ENCODE measurements around the gene OTUD4.
"Not testable (repeated sequence)": the region's sequence is repeated elsewhere in the genome, so short reads cannot be mapped to it uniquely, and the experiment has no call there.

Gene OTUD4

GRCh38 chr4:145180298-145181090 is at the start of gene OTUD4:
OTUD4 (minus strand) TSS chr4:145180589; CDS start chr4:145179973, 616 bp downstream.
- DNase-seq (ENCODE audit: low spot score): peak; percentile 93

- DNase-seq (ENCODE audit: low spot score): not testable (repeated sequence)
These were observed 42.8 kb upstream of the OTUD4 start for GRCh38 chr4:145223228-145223627.

DNA sequence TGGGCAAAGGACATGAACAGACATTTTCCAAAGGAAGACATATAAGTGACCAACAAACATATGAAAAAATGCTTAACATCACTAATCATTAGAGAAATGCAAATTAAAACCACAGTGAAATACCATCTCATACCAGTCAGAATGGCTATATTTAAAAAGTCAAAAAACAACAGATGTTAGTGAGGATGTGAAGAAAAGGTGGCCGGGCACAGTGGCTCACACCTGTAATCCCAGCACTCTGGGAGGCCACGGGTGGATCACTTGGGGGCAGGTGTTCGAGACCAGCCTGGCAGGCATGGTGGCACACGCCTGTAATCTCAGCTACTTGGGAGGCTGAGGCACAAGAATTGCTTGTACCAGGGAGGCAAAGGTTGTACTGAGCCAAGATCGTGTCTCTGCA is 41.1 kb upstream of the OTUD4 start:
- not testable (repeated sequence) for DNase-seq (ENCODE audit: low spot score)

- DNase-seq (ENCODE audit: low spot score): no peak
These were observed 38.7 kb upstream of the OTUD4 start for GRCh38 chr4:145219090-145219489.

DNA sequence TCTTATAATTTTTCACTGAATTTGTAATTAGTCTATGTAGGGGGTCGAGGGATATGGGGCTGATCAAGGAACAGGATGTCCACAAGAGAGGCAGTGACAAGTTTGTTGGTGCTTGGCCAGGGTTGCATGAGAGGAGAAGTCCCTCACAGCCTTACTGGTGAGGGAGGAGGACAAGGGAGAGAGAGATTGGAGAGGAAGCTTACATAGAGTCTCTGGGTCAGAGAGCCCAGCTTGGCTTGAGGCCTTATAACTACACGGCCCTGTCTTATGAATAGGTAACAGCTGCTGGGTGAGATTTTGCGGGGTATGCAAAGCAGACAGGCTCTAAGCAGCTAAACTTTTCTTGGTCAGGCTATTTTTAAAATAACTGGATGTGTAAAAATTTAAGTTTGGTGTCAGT is 37.9 kb upstream of the OTUD4 start:
- DNase-seq (ENCODE audit: low spot score): no peak

- DNase-seq (ENCODE audit: low spot score): no peak
These were observed 37.0 kb upstream of the OTUD4 start for GRCh38 chr4:145217349-145217748.

GRCh38 chr4:145216535-145216934 is 36.1 kb upstream of the OTUD4 start:
- DNase-seq (ENCODE audit: low spot score): peak; percentile 46

DNA sequence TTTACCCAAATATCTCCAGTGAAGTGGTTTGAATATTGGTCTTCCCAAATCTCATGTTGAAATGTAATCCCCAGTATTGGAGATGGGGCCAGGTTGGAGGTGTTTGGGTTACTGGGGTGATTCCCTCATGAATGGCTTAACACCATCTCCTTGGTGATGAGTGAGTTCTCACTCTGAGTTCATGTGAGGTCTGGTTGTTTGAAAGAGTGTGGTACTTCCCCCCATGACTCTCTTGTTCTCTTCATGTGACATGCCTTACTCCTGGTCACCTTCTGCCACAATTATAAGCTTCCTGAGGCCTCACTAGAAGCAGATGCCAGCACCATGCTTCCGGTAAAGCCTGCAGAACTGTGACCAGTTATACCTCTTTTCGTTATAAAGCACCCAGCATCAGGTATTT is 32.9 kb upstream of the OTUD4 start:
- no peak for DNase-seq (ENCODE audit: low spot score)

GRCh38 chr4:145207934-145208333 is 27.5 kb upstream of the OTUD4 start:
- no peak for DNase-seq (ENCODE audit: low spot score)

- no peak for DNase-seq (ENCODE audit: low spot score)
These were observed 23.0 kb upstream of the OTUD4 start for GRCh38 chr4:145203410-145203809.

DNA sequence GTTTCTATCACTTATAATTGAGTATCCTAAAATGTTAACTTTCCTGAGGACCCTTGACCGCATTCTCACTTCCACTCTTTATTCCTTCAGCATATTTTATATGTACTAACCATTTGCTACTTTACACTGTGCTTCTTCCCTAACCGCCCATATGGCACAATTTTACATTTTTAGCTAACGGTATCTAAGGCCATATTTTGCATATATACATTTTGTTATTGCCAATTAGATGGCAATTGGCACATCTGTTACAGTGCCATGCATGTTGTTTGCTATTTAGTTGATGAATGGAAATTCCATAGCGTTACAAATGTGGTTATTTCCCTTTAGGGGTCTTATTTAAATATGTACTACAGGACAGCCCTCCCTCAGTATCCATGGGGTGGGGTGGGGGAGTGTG is 20.0 kb upstream of the OTUD4 start:
- no peak for DNase-seq (ENCODE audit: low spot score)

DNA sequence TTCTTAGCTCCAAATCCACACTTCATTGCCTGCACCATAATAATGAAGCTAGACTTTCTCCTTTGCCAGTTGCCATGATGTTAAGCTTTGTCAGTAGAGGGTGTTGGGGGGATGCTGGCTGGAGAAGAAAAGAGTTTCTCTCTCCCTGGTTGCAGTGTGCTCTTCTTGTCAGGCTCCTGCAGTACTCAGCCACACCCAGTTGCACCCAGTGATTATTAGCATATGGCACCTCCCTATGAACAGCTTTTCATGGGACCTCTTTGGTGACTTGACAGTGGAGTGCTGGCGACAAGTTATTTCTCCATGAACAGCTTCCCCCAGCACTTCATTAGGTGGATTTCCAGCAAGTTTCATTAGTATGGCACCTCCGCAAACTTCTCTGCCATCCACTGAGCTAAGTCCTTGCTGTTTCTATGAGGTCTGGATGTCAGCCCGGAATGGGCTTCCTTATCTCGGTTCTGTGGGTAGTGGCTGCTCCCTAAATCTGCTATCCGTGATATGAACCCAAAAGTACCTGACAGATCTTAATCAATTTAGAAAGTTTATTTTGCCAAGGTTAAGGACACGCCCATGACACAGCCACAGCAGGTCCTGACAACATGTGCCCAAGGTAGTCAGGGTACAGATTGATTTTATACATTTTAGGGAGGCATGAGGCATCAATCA is 18.8 kb upstream of the OTUD4 start:
- DNase-seq (ENCODE audit: low spot score): no peak

DNA sequence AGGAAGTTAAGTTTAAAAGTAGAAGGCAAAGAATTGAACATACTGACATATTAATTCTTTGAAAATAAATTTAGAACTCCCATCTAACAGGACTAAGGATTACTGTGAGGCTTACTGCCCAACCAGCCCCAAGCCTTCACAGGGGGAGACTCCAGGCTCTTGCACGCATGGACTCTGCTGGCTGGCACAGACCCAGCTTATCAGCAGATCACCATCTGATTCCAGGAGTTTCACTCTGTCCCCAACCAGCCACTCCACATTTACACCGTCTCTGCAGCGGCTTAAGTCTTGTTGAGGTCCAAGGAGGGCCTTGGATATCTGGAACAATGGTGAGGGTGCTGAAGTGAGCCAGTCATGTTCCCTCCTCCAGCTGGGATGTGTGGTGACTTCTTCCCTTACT is 16.4 kb upstream of the OTUD4 start:
- DNase-seq (ENCODE audit: low spot score): no peak

- peak; percentile 62 for DNase-seq (ENCODE audit: low spot score)
These were observed 15.0 kb upstream of the OTUD4 start for GRCh38 chr4:145195167-145195952.

DNA sequence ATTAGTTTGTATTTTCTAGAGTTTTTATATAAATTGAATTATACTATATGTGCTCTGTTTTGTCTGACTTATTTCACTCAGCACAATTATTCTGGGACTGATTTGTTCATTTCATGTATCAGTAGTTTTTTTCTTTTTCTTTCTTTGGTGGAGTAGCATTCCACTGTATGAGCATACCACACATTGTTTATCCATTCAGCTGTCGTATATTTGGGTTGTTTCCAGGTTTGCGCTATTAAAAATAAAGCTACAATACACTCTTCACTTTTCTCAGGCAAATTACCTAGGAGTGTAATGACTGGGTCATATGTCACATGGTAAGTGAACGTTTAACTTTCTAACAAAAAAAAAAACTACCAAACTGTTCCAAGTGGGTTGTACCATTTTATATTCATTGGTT is 9.6 kb upstream of the OTUD4 start:
- no peak for DNase-seq (ENCODE audit: low spot score)

GRCh38 chr4:145186729-145187128 is 6.3 kb upstream of the OTUD4 start:
- DNase-seq (ENCODE audit: low spot score): no peak

DNA sequence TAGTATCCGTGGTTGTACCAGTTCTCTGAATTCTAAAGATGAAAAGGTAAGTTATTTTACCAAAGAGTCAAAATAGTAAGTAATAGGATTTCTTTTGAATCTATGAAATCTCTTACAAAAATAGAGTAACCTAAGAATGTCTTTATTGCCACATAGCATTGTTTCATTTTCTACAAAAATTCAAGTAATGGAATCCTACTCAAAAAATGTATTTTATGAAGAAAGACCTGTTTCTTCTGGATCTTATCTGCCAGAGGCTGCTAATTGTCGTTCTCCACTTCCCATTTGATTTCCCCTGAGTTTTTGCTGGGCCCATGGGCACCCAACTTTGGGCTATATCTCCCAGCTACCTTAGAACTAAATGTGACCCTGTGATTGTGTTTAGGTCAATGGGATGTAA is 3.2 kb upstream of the OTUD4 start:
- DNase-seq (ENCODE audit: low spot score): no peak

DNA sequence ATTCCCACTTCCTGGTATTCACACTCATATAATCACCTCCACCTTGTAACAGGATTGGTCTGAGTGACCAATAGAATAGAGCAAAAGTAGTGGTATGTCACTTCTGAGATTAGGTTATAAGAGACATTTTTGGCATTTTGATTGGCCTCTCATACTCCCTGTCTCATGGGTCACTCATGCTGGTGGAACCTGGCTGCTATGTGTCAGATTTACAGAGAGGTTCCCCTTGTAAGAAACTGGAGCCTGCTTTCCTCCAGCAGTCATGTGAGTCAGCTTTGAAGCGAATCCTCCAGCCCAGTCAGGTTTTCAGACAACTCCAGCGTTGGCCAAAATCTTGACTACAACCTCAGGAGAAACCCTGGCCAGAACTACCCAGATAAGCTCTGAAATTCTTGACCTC is 2.6 kb upstream of the OTUD4 start:
- no peak for DNase-seq (ENCODE audit: low spot score)

DNA sequence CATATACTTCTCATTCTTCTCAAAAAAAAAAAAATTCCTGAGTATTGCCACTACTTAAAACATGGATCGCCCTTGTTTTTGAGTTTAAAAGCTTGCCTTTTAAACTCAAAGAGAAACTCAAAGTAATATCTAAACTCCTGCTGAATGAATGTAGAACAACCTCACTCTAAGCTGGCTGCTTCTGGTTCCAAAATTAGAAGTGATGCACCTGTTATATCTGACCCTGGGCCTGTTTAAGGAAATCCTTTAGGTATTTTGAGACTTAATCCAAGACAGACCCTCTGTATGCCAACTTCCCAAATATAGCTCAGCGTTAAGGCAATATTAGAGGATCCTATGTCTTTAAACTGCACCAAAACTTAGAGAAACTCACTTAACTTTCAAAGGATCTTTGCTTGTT is 1.8 kb upstream of the OTUD4 start:
- DNase-seq (ENCODE audit: low spot score): no peak

- no peak for DNase-seq (ENCODE audit: low spot score)
These were observed 707 bp upstream of the OTUD4 start for GRCh38 chr4:145181091-145181501.

DNA sequence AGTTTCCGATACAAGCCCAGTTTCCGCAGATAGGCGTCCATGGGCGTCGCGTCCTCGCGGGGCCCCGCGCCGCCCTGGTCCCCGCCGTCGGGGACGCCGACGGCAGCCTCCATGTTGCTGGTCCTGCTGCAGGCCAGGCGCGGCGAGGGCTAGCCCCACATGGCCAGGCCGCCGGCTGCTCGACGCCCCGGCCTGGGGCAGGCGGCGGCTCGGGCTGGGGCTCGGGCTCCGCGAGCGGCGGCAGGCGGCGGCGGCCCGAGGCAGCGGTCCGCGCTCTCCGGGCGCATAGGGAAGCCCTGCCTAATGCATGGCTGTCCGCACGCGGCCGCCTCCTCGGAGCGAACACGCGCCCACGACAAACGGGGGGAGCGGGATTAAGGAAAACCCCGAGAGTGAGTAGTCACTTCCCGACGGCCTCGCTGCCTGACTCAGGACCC is 510 bp downstream of the OTUD4 start:
- peak; percentile 13 for DNase-seq (ENCODE audit: low spot score)

DNA sequence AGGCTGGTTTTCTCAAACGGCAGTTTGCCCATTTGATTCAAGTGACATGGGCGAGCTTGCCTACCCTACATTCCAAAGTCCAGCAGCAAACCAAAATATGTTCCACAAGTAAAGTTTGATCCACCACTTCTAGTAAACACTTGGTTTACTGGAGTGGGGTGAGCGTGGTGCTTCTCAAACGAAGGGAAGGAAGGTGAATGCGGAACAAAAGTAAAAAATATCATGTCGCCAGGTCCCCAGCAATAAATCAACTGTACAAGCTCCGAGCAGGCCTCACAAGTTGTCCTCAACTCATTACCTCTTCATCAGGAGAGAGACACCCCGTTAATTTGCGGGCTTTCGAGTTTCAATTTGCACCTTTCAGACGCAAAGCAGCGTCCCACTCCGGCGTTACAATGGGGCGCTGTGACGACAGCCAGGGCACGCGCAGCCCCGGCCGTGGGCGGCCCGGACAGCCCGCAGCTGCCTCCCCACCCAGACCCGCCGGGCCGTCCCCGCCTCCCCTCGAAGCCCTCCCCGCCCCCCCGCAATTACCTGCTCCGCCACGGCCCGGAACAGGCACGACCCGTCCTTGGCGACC is 1.0 kb downstream of the OTUD4 start:
- peak; percentile 53 for DNase-seq (ENCODE audit: low spot score)

Data from SW480 (cell line).